K562 (cell line): ENCODE results near the gene CCNK. TPM values are rescaled to one million over a fixed set of nuclear protein-coding genes. Genes with fewer than 3 reads are reported as not detected.

Experiments
- ATAC-seq: fragments of 200-7000 bp; cut with Tn5 transposase; 3 replicates; pipeline ENCODE4 v1.9.1; 2020; ENCODE audit warnings: moderate library complexity
- BruUV-seq: library from RNA; stranded (reverse); fragments of 400-500 nt; replicated peaks from 2 replicates; lab custom pipeline; 2021; lab: Mats Ljungman, UMichigan
- CTCF ChIA-PET: fragments of 300-600 bp; formaldehyde crosslinking; extraction: SDS; loops from one replicate; lab custom pipeline; 2021; ENCODE audit warnings: low intra/inter-chr PET ratio; lab: Yijun Ruan, JAX
- POLR2A ChIA-PET: fragments of 300-600, 350-650 bp; sonication (Branson Sonifier 250); formaldehyde crosslinking; extraction: SDS; loops from one replicate; lab custom pipeline; 2021; ENCODE audit warnings: antibody characterized with exemption, inconsistent platforms; lab: Yijun Ruan, JAX
- DNase-seq, 4 experiments: peaks; one replicate each; pipeline versions ENCODE4 v3.0.0 to v3.0.0-alpha.2; 2011 to 2018; ENCODE audit warnings: low spot score in 3 of 4, mixed read lengths in 3 of 4; ENCODE audit errors: extremely low read depth in 1 of 4
- FAIRE-seq: peaks from 2 replicates; lab custom pipeline; 2011; peaks lifted over from hg19 to GRCh38; lab: Jason Lieb, UNC
- H2AFZ ChIP-seq: 2 replicates; pipeline ENCODE4 v1.6.0; 2011; ENCODE audit warnings: low read depth, low read length, control low read depth, inconsistent platforms
- H3K27ac ChIP-seq: fragments of 200-600 bp; 3 replicates; pipeline ENCODE4 v1.8.0; 2011; ENCODE audit warnings: low read depth, mild to moderate bottlenecking, control low read depth, inconsistent platforms, low read length, moderate library complexity, mixed read lengths; ENCODE audit errors: extremely low read depth
- H3K27me3 ChIP-seq, 2 experiments: fragments of 300-600 bp in 1 of 2; 2 replicates in 1 of 2; 3 replicates in 1 of 2; pipeline versions ENCODE4 v1.6.0 to v1.8.0; 2011; ENCODE audit warnings: inconsistent platforms in 2 of 2, low read length in 2 of 2, mild to moderate bottlenecking in 1 of 2, mixed read lengths in 1 of 2, moderate library complexity in 1 of 2; ENCODE audit not compliant: control insufficient read depth in 2 of 2, insufficient read depth in 2 of 2
- H3K36me3 ChIP-seq: fragments of 300-600 bp; 3 replicates; pipeline ENCODE4 v1.8.0; 2011; ENCODE audit warnings: mild to moderate bottlenecking, low read length, inconsistent platforms; ENCODE audit not compliant: control insufficient read depth, insufficient read depth
- H3K4me1 ChIP-seq, 2 experiments: fragments of 200-600 bp in 1 of 2; replicated peaks in 1 of 2; 2 replicates in 1 of 2; 3 replicates in 1 of 2; pipeline versions ENCODE4 v1.5.1 to v1.8.0; 2011; ENCODE audit warnings: inconsistent platforms in 2 of 2, low read length in 2 of 2, mild to moderate bottlenecking in 1 of 2, mixed read lengths in 1 of 2, moderate library complexity in 1 of 2; ENCODE audit not compliant: control insufficient read depth in 2 of 2, insufficient read depth in 2 of 2
- H3K4me2 ChIP-seq: 2 replicates; pipeline ENCODE4 v1.6.1; 2011; ENCODE audit warnings: low read length, control low read depth, inconsistent platforms, mixed read lengths; ENCODE audit not compliant: insufficient read depth
- H3K4me3 ChIP-seq: fragments of 200-600 bp; sonication (generic), shearing (Covaris generic); 2 replicates; pipeline ENCODE4 v1.5.1; 2016; ENCODE audit warnings: control low read depth, inconsistent platforms
- H3K79me2 ChIP-seq: fragments of 200-600 bp; 3 replicates; pipeline ENCODE4 v1.8.0; 2011; ENCODE audit warnings: low read length, inconsistent platforms; ENCODE audit not compliant: control insufficient read depth, insufficient read depth
- H3K9ac ChIP-seq, 2 experiments: 2 replicates each; pipeline versions ENCODE4 v1.6.0 to v1.6.1; 2011; ENCODE audit warnings: low read depth in 2 of 2, low read length in 2 of 2, control low read depth in 1 of 2, inconsistent platforms in 1 of 2, mild to moderate bottlenecking in 1 of 2, mixed read lengths in 1 of 2; ENCODE audit not compliant: insufficient read depth in 1 of 2
- H3K9me1 ChIP-seq: one replicate; pipeline ENCODE4 v1.6.0; 2011; ENCODE audit warnings: inconsistent platforms, mild to moderate bottlenecking, low read length, moderate library complexity; ENCODE audit not compliant: control insufficient read depth, insufficient read depth
- H3K9me3 ChIP-seq: replicated peaks from 2 replicates; pipeline ENCODE4 v1.5.1; 2011; ENCODE audit warnings: low read depth, low read length, inconsistent platforms; ENCODE audit not compliant: control insufficient read depth, insufficient read depth
- H4K20me1 ChIP-seq: replicated peaks from 2 replicates; pipeline ENCODE4 v1.6.1; 2011; ENCODE audit warnings: low read length, inconsistent platforms, mixed read lengths; ENCODE audit not compliant: control insufficient read depth, insufficient read depth
- CCAR2 ChIP-seq: fragments of 200-400 bp; formaldehyde crosslinking; IDR thresholded peaks from 2 replicates; pipeline ENCODE4 v1.6.1; 2017; ENCODE audit warnings: mild to moderate bottlenecking, low read depth, low read length
- CSDE1 ChIP-seq, 2 experiments: fragments of 450-650 bp; IDR thresholded peaks; 2 replicates each; pipeline ENCODE4 v1.6.1; 2016; ENCODE audit warnings: mild to moderate bottlenecking in 1 of 2
- E2F3 ChIP-seq: fragments of 250-450 bp; sonication (Bioruptor Pico); IDR thresholded peaks from 2 replicates; pipeline ENCODE4 v1.4.0; 2020; ENCODE audit warnings: mild to moderate bottlenecking
- FIP1L1 ChIP-seq: fragments of 200-400 bp; formaldehyde crosslinking; IDR thresholded peaks from 2 replicates; pipeline ENCODE4 v1.6.1; 2018; ENCODE audit warnings: mild to moderate bottlenecking, low read depth, low read length; ENCODE audit not compliant: poor library complexity, severe bottlenecking
- GABPB1 ChIP-seq: sonication (generic); formaldehyde crosslinking; IDR thresholded peaks from 2 replicates; pipeline ENCODE4 v1.8.0; 2022; ENCODE audit warnings: mild to moderate bottlenecking, missing genetic modification reagents
- MCM7 ChIP-seq, 2 experiments: fragments of 450-650 bp; IDR thresholded peaks; 2 replicates each; pipeline ENCODE4 v1.6.1; 2016 to 2018
- NR4A1 ChIP-seq, 2 experiments: fragments of 250-450 bp in 1 of 2; fragments of 450-650 bp in 1 of 2; sonication (Bioruptor Pico) in 1 of 2; IDR thresholded peaks; 2 replicates each; pipeline versions ENCODE4 v1.4.0 to v1.6.1; 2016 to 2020; ENCODE audit warnings: mild to moderate bottlenecking in 2 of 2, missing compliant biosample characterization in 1 of 2, missing genetic modification characterization in 1 of 2, moderate library complexity in 1 of 2
- POLR2A ChIP-seq: fragments of 450-650 bp; conservative IDR thresholded peaks from 2 replicates; pipeline ENCODE4 v1.6.1; 2016
- PTTG1 ChIP-seq: fragments of 450-650 bp; IDR thresholded peaks from 2 replicates; pipeline ENCODE4 v1.6.1; 2016; ENCODE audit warnings: low read depth, mild to moderate bottlenecking, missing genetic modification characterization, missing compliant biosample characterization
- SREBF1 ChIP-seq: fragments of 150-350 bp; IDR thresholded peaks from 2 replicates; pipeline ENCODE4 v1.6.1; 2014; ENCODE audit warnings: antibody characterized with exemption, low read depth, low read length, borderline replicate concordance
- ZNF143 ChIP-seq: sonication (generic); formaldehyde crosslinking; IDR thresholded peaks from 2 replicates; pipeline ENCODE4 v1.9.0; 2022; ENCODE audit warnings: mild to moderate bottlenecking, missing genetic modification reagents
- ZNF232 ChIP-seq: sonication (generic); formaldehyde crosslinking; IDR thresholded peaks from 2 replicates; pipeline ENCODE4 v1.8.0; 2022; ENCODE audit warnings: mild to moderate bottlenecking, missing genetic modification reagents
- ZNF431 ChIP-seq: sonication (generic); formaldehyde crosslinking; IDR thresholded peaks from 2 replicates; pipeline ENCODE4 v1.8.0; 2022; ENCODE audit warnings: mild to moderate bottlenecking, missing genetic modification reagents
- ZNF79 ChIP-seq: fragments of 250-450 bp; sonication (Bioruptor Pico); IDR thresholded peaks from 2 replicates; pipeline ENCODE4 v1.4.0; 2020; ENCODE audit warnings: low read depth, mild to moderate bottlenecking, moderate library complexity
- ZNF830 ChIP-seq: fragments of 250-450 bp; sonication (Bioruptor Pico); IDR thresholded peaks from 2 replicates; pipeline ENCODE4 v1.5.0; 2021; ENCODE audit warnings: mild to moderate bottlenecking
- WGBS: fragments of 100-300 bp; shearing (Covaris generic); methylation state at CpG from one replicate; pipeline ENCODE4 v1.1.6; 2016; ENCODE audit warnings: low coverage, mixed read lengths; ENCODE audit not compliant: insufficient coverage; ENCODE audit errors: missing lambda C conversion rate; 5-methylcytosine and 5-hydroxymethylcytosine counted together
- in situ Hi-C: fragments of 300-500 bp; cut with MboI; formaldehyde crosslinking; loops from 4 replicates; pipeline ENCODE4 v1.15.0; 2018; ENCODE audit warnings: inconsistent platforms, mixed read lengths
- intact Hi-C: fragments of 100-400 bp; cut with micrococcal nuclease; formaldehyde crosslinking; loops from 2 replicates; pipeline ENCODE4 v1.14.2; 2022
- polyA plus RNA-seq, 8 experiments: library from polyadenylated mRNA; depleted of rRNA in 4 of 8; stranded (reverse) in 5 of 8; unstranded in 3 of 8; fragments of >200 nt; fragmentation: Nextera tagmentation in 2 of 8; fragmentation: Illumina TruSeq in 1 of 8; extraction: Ambion mirVana in 2 of 8; extraction: Trizol in 1 of 8; gene quantifications; 2 replicates each; pipeline versions ENCODE4 v1.2.1 to v1.2.3, GENCODE V29; 2011 to 2014; ENCODE audit warnings: inconsistent platforms in 1 of 8, missing spikeins in 1 of 8
- total RNA-seq, 7 experiments: library from RNA; depleted of rRNA in 6 of 7; stranded (reverse); fragments of >200 nt in 6 of 7; fragmentation: Illumina TruSeq in 2 of 7; extraction: Trizol in 2 of 7; gene quantifications; 2 replicates each; pipeline versions ENCODE4 v1.2.1 to v1.2.3, GENCODE V29; 2011 to 2021; ENCODE audit warnings: low replicate concordance in 1 of 7
- TF ChIP-seq, protein P1 (sequence below): sonication (generic); formaldehyde crosslinking; IDR thresholded peaks from 2 replicates; pipeline ENCODE4 v1.8.0; 2022; ENCODE audit warnings: missing genetic modification reagents, mild to moderate bottlenecking, borderline replicate concordance

Gene CCNK
- total and polyA plus RNA-seq, 9 of the 15 experiments (the other 6 are each of a cell fraction or from before 2014, with no cell fraction given), result 5.8 to 84.2 (median 16.4) TPM

- TF ChIP-seq, protein P1, sequence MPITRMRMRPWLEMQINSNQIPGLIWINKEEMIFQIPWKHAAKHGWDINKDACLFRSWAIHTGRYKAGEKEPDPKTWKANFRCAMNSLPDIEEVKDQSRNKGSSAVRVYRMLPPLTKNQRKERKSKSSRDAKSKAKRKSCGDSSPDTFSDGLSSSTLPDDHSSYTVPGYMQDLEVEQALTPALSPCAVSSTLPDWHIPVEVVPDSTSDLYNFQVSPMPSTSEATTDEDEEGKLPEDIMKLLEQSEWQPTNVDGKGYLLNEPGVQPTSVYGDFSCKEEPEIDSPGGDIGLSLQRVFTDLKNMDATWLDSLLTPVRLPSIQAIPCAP (CRISPR knock-in tag), result no peak
- no peak for TF ChIP-seq ZNF431
These were observed 40.9 kb upstream of the CCNK start (continued) for GRCh38 chr14:99440278-99440677.

GRCh38 chr14:99441157-99441870 lies 39.9 kb upstream of the CCNK start:
- 83% methylated on average over 6 of the region's 11 CpGs for WGBS
- Histone ChIP-seq H3K9me1 (no peaks in the 10 kb centered on the region), H3K79me2 (no peaks in the 10 kb centered on the region), H3K27me3 (no peaks in the 10 kb centered on the region), H3K9ac (no peak overlapping the region), H3K36me3 (peaks cover 30% of the 10 kb centered on the region; the same call in 2 of the 3 replicates), H3K4me1 (no peaks in the 10 kb centered on the region), H3K4me2 (no peak overlapping the region), H4K20me1 (no peaks in the 10 kb centered on the region), H3K4me3 (no peak overlapping the region), H2AFZ (no peak overlapping the region), H3K27ac (no peak overlapping the region), H3K9me3 (no peaks in the 10 kb centered on the region)
- in situ Hi-C loops, result no loop called here
- ChIA-PET POLR2A (no interaction called here), CTCF (no interaction called here)
- intact Hi-C loops, result no loop called here
- BruUV-seq, result no TSS peak
- ATAC-seq, result peak; percentile 69
- no peak for FAIRE-seq
- no peak for DNase-seq
- no peak for TF ChIP-seq CSDE1 (IDR thresholded peaks at IDR 0.05)
- TF ChIP-seq FIP1L1, result no peak
- no peak for TF ChIP-seq SREBF1
- TF ChIP-seq ZNF143 (CRISPR knock-in tag), result no peak
- TF ChIP-seq PTTG1 (tag), result no peak
- TF ChIP-seq ZNF830 (CRISPR knock-in tag), result no peak
- no peak for TF ChIP-seq ZNF79 (CRISPR knock-in tag)
- TF ChIP-seq ZNF232 (CRISPR knock-in tag), result no peak
- TF ChIP-seq CCAR2, result no peak
- no peak for TF ChIP-seq POLR2A
- no peak for TF ChIP-seq MCM7 (IDR thresholded peaks at IDR 0.05)
- TF ChIP-seq E2F3, result no peak
- TF ChIP-seq NR4A1 (CRISPR knock-in tag; IDR thresholded peaks at IDR 0.05), result no peak
- TF ChIP-seq NR4A1 (tag; IDR thresholded peaks at IDR 0.05), result no peak
- no peak for TF ChIP-seq GABPB1
